HG02759 (cell line): Measurements from ENCODE around the gene TNFRSF19.
A peak's percentile ranks its signal among the peaks of the same experiment; 100 is the strongest.
"Not testable (repeated sequence)": the region's sequence is repeated elsewhere in the genome, so short reads cannot be mapped to it uniquely, and the experiment has no call there.

Source experiments
- ATAC-seq: cut with Tn5 transposase; IDR thresholded peaks from one replicate; pipeline ENCODE4 v1.9.1; 2021; ENCODE audit warnings: mild to moderate bottlenecking, moderate library complexity; ENCODE audit not compliant: unreplicated experiment

Gene TNFRSF19

DNA sequence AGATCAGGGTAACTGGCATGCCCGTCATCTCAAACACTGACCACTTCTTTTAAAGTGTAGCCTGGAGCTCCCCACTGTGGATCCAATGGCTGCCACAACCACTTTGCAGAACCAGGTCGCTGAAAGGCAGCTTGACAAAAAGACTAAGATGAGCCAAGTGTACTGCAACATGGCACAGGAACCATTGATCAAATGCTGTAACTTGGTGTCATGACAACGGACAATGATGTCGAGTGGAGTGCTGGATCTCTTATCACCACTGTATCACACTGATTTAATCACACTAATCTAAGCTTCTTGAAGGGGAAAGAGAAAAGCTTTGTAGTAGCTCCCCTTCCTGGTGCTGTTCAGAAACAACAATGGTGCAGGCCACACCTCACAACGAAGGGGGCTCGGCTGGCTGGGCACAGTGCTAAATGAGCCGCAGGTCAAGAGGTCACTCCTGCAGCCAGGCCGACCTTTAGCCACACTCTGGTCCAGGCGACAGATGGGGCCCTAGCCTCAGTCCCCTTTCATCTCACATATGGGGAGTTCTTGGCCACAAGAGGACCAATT is 2.2 kb upstream of the TNFRSF19 start:
- ATAC-seq: no peak

DNA sequence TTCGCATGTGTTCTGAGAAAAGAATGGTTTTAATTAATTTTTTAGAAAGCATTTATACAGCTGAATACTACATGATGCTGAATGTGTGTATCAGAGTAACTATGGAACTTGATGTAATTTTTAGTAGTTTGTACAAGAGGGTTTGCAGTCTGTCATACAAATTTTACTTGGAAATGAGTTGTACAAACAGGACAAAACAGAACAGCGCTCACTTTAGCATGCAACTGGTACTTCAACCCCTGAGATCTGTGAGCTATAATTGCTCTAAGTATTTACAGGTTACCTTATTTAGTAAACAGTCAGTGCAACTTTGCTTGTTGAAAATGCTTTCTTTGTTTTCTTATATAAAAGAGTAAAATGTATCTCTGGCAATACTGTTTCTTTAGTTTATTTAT is 706 bp downstream of the TNFRSF19 start:
- ATAC-seq: no peak

DNA sequence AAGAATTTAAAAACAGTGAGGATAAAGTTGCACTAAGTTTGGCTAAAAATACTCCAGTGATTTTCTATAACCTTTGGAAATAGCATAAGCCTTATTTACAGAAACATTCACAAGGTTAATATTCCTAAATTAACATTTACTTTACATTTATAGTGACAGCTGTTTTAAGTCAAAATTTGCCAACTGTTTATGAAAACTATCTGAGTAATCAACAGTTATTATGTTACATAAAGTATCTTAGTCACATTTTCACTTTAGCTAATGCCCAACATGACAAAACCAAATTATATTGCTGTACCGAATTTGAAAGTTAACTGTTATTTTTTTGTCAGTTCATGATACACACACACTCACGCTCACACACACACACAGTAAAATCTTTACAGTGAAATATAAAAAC is 1.2 kb downstream of the TNFRSF19 start:
- ATAC-seq: no peak

DNA sequence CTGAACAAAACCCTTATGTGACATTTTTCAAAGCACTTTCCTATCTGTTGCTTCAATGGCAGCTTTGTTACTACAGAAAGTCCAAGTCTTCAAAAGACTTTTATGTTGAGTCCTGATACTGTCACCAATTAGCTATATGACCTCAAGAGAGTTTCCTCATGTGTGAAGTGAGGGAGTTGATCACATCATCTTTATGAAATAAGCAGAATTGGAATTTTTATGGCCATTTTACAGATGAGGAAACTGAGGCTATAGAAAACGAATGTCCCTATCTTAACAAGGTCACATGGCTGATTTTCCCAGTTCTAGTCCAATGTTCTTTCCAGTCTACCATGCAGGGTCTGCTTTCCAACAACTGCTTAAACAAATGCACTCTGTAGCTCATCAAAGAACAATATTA is 2.6 kb downstream of the TNFRSF19 start:
- ATAC-seq: no peak

DNA sequence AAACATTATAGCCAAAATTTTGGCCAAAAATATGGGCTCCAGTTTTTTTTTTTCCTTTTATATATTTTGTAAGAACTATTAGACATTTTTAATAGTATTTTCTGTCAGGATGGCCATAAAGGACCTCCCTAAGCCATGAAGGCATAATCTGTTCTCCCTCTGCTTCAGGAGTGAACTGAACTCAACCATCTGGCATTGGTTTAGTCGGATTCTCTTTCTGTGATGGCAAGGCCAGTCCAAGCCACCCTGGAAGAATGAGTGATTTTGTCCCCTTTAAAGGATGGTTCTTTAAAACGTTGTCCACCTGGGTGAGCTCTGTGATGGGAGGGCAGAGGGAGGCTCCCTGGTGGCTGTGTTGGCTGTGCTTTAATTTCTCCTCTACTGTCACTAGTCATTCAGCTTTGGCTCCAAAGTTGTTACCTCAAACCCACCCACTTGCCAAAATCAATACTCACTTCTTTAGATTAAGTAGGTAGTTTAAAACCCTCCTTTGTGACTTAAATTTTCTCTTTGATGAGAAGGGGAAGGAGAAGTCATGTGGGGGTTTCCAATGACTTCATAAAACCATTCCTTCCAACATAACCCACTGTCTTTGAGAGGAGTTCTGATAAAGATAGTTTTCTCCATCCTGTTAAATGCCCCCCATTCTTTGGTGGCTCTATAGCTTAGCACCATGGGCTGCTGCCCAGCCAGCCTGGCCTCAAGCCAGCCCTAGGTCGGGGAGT is 4.4 kb downstream of the TNFRSF19 start:
- no peak for ATAC-seq

DNA sequence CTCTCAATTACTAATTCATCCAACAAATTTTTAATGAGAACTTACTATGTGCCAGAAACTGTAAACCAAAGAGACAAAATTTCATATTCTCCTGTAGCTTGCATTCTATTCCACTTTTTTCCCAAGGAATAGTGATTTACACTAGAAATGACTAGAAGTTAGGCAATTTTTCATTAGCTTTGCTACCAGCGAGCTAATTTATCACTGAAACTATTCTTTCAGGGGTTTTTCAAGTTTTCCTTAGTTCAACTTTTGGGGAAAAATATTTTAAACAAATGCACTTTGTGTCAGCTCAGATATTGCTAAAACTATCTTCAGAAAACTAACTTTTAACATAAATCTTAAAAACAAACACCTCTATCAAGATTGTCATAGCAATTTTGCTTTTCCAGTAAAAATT is 5.4 kb downstream of the TNFRSF19 start:
- no peak for ATAC-seq

DNA sequence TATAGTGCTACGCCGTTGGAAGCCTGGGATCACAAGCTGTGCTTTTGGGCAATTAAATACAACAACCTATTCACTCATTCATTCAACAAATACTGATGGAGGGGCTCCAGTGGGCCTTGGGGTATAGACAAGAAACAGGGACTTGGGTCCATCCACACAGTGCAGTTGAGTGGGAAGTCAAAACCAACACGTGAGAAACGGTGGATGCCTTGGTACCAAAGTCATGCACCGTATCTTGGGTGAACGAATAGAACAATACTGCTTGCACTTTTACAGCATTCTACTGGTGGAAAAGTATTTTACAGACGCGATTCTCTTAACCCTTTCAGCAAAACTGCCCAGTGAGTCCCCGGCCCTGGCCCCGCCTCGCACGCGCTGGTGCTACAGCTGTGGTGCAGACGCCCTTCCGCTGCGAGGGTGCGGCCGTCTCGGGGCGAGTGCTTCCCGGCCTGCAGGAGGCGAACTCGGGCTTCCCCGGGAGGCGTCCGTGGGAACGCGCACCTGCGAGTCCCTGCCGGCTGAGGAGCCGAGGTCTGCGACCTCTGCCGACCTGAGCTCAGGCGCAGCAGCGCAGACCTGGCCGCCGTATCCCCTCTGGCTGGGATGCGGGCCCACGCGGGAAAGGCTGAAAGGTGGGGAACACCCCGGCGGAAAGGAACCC is 8.3 kb downstream of the TNFRSF19 start:
- peak; percentile 68 for ATAC-seq

DNA sequence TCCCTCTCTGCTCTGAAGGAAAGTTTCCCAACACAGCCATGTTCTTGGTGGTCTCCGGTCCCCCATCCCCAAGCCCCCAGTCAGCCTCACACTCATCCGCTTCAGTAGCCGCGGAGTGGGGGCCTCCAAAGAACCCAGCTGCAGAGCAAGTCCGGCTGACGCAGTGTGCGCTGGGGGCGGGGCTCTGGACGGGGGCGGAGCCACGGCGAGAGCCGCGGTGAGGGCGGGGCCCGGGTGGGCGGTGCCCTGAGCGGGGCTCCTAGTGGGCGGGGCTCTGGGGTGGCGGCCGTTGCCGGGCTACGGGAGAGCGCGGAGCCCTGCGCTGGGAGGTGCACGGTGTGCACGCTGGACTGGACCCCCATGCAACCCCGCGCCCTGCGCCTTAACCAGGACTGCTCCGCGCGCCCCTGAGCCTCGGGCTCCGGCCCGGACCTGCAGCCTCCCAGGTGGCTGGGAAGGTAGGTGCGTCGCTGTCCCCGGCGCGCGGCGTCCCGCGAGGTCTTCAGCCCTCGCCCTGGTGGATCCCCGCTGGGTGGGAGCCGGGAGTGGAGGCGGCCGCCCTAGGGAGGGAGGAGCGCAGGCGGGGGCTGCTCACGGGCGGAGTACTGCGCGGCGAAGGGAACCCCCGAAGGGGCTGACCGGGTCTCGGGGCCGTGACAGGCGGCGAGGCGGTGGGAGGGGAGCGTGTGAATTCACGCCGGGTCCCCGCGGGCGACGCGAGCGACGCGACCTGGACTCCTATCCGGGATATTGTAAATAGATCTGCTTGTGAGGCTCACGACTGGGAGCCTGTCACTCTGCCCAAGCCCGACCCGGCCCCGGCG is 9.1 kb downstream of the TNFRSF19 start:
- peak; percentile 88 for ATAC-seq

DNA sequence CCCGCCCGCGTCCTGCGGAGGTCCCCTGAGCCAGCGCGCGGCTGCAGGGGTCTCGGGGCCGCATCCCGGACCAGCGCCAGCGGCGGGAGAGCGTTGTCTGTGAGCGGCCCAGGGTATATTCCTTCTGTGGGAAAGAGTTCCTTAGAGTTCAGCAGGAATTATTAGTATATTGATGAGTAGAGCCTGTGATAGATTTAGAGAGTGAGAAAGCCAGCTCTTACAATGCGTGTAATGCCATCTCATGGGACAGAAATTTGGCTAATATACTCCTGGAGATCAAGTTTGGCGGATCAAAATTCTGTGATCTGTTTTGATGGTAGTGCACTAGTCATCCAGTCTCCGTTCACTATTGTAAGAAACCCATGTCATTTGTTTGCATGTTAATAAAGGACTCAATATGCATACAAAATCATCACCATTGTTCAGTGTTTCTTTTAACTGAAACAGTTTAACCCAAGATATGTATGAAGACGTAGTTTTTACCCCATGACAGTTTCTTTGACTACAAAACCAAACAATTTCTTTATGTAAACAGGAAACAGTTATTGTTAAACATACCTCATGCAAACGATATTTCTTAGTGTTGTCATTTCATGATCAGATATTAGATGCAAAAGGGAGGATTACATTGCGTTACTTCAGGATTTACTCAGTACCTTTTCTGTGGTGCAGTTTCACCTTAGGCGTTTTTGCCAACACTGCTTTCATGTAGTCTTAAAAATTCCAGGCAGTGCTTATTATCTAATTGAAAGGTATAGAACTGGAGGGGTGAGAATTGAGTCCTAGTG is 9.9 kb downstream of the TNFRSF19 start:
- no peak for ATAC-seq

DNA sequence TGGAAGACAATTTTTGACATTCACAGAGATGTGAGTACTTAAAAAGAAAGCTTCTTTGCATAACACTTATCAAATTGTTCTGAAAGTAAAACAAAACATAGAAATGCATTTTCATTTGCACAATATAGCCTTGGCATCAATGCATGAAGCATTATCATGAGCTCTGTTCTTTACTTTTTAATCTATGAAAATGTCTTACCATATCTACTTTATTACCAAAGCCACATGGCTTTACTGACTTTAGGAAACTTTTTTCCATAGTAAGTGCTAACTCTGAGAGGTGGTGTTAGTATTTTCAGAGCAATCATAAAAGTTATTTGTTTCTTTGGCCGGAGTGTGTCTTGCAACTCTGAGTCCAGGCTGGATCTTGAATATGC is 10.5 kb downstream of the TNFRSF19 start:
- no peak for ATAC-seq

DNA sequence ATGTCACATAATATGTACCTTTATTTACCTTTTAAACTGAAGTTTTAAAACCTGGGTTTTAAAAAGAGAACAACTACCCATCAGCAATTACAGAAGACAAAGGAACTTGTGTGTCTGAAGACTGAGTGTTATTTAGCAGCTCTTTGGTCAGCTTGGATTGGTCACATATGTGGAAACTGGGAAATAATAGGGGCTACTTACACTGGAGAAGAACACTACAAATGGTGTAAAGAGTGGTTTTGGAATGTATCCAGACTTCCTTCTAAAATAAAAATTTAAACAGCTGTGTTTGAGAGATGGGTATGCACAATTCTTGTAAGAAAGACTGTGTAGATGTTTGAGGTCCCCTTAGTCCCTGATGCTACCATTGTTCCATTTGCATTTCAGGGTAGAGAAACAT is 13.3 kb downstream of the TNFRSF19 start:
- no peak for ATAC-seq

DNA sequence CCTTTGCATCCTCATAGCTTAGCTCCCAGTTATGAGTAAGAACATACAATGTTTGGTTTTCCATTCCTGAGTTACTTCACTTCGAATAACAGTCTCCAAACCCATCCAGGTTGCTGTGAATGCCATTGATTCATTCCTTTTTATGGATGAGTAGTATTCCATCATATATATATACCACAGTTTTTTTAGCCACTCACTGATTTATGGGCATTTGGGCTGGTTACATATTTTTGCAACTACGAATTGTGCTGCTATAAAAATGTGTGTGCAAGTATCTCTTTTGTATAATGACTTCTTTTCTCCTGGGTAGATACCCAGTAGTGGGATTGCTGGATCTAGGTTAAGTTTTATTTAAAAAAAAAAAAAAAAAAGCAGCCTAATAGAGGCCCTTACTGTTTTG is 14.1 kb downstream of the TNFRSF19 start:
- ATAC-seq: no peak

DNA sequence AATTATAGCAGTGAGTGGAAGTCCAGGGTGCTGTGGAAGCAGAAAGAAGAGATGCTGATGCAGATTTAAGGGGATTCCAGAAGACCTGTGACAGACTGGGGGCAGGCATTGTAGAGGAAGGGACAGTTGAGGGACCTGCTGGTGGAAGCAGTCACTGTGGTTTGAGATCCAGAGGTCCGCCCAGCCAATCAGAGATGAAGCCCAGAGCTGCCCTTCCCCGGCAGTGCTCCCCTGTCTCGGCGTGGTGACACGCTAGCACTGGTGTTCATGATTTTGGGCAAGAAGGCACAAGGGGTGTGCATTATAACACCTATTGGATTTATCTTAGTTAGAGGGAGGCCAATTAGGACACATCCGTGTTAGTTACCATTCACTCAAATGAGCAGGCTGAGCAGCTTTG is 16.1 kb downstream of the TNFRSF19 start:
- ATAC-seq: no peak

DNA sequence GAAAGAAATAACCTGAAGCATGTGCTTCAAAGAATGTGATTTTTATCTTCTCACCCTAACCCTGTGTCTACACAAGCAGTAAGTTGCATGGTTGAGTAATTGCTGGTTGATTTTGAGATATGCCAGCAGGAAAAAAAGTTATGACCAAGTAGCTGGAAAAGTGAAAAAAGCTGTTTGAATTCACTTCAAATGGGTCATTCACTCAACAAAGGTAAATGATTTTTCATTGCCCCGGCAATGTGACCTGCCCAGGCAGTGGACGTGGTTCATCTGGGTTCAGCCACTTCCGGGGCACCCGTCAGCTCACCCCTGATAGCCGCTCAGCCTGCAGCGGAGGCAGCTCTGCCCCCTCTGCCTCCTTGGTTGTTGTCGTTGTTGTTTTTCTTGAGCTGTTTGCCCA is 18.5 kb downstream of the TNFRSF19 start:
- no peak for ATAC-seq

DNA sequence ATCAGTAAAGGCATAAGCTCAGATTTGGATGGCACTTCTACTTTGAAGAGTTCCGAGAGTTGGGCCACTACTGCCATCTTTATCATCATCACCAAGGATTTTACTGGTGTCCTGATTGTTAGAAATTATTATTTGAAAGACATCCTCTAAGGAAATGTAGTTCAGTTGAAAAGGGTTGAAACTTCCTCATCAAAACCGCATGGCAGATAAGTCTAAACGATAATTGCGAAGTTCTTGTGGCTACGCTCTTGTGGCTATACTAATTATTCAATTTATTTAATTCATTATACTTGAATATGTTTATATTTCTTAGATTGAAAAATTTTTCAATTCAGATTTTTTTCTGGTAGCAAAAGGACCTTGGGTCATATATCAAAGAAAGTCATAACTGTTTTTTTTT is 22.4 kb downstream of the TNFRSF19 start:
- no peak for ATAC-seq

DNA sequence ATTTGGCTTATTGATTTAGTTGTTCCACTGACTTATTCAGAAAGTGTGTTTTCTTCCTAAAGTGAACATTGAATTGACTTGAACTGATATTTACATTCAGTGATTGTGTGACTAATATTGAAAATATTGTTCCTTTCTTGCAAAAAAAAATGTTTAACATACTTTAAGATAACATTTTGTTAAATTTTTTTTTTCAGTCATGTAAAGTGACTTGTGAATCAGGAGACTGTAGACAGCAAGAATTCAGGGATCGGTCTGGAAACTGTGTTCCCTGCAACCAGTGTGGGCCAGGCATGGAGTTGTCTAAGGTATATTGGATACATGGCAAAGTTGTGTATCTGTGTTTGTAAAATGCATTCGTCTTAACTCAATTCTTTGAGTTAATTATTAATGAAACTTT is 22.9 kb downstream of the TNFRSF19 start:
- ATAC-seq: no peak

DNA sequence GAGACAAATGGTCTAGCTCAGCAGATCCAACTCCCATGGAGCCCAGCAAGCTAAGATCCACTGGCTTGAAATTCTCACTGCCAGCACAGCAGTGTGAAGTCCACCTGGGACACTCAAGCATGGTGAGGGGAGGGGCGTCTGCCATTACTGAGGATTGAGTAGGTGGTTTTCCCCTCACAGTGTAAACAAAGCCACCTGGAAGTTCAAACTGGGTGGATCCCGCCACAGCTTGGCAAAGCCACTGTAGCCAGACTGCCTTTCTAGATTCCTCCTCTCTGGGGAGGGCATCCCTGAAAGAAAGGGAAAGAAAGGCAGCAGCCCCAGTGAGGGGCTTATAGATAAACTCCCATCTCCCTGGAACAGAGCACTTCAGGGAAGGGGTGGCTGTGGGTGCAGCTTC is 24.1 kb downstream of the TNFRSF19 start:
- ATAC-seq: not testable (repeated sequence)

DNA sequence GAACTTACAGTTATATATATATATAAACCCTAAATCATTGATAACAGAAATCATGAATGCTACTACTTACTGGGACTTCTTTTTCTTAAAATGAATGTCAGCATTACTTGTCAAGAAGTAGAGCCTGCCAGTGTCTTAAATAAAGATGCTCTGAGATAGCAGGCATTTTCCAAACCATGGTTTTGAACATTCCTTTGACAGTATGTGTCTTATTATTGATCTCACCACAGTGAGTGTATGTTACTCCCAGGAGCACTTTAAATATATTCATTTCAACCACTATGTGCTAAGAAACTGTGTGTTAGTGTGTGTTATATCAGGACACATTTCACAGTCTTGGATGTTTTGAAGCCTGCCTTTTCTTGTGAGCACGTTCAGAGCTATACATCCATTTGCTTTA is 28.2 kb downstream of the TNFRSF19 start:
- no peak for ATAC-seq

DNA sequence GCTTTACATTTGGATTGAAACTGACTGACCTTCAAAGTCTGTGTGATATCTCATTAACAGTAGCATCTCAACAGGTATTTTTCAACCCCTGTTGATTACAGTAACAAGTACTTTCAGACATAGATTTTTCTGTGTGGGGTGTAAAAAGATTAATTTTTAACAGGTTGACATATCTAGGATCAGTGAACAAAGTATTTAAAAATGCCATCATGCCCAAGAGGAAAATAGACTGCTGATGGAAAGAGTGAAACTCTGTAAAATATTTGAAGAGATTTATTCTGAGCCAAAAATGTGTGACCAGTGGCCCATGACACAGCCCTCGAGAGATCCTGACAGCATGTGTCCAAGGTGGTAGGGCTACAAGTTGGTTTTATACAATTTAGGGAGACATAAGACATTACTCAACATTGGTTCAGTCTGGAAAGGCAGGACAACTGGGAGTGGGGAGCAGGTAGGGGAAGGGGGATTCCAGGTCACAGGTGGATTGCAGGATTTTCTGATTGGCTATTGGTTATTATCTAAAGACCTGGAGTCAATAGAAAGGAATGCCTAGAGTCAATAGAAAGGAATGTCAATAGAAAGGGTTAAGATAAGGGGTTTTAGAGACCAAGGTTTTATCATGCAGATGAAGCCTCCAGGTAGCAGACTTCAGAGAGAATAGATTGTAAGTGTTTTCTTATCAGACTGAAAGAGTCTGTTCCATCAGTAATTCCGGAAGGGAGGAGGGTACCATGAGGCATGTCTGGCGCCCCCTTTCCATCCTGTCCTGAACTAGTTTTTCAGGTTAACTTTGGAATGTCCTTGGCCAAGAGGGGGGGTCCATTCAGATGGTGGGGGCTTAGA is 29.1 kb downstream of the TNFRSF19 start:
- no peak for ATAC-seq

DNA sequence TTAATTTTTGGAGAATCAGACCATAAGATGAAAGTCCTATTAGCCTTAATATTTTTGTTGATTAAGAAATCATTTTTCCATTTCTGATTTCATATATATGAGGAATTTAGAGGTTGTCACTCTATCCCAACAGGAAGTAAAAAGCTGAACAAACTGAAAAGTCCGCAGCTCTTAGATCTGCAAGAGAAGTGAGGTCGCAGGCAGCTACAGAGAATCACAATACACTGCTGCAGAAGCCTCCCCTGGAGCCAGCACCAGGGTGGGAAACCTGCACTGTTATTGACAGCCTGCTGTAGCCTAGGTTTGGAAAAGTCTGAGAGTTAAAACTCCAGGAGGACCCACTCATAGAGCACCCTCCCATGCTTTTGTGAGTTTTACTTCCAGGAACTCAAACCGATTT is 29.9 kb downstream of the TNFRSF19 start:
- ATAC-seq: no peak
